HG02970 (cell line): Measurements from ENCODE around the gene TSSK6.
A peak's percentile ranks its signal among the peaks of the same experiment; 100 is the strongest.
"Not testable (repeated sequence)": the region's sequence is repeated elsewhere in the genome, so short reads cannot be mapped to it uniquely, and the experiment has no call there.

ENCODE experiments used
- ATAC-seq: cut with Tn5 transposase; IDR thresholded peaks from one replicate; pipeline ENCODE4 v1.9.1; 2021; ENCODE audit warnings: mild to moderate bottlenecking, moderate library complexity, moderate number of reproducible peaks; ENCODE audit not compliant: unreplicated experiment, low FRiP score

The TSSK6 gene

GRCh38 chr19:19490214-19490968 lies 25.0 kb downstream of the TSSK6 start:
- no peak for ATAC-seq

- ATAC-seq: no peak
Measured at GRCh38 chr19:19489804-19490204, 25.5 kb downstream of the TSSK6 start.

- peak; percentile 60 for ATAC-seq
Measured at GRCh38 chr19:19488875-19489690, 26.3 kb downstream of the TSSK6 start.

- no peak for ATAC-seq
Measured at GRCh38 chr19:19487950-19488874, 27.1 kb downstream of the TSSK6 start.

GRCh38 chr19:19487077-19487949 lies 28.0 kb downstream of the TSSK6 start:
- ATAC-seq: no peak

GRCh38 chr19:19486343-19487076 lies 28.8 kb downstream of the TSSK6 start:
- ATAC-seq: no peak

GRCh38 chr19:19485998-19486290 lies 29.4 kb downstream of the TSSK6 start:
- ATAC-seq: no peak

GRCh38 chr19:19485161-19485997 lies 30.0 kb downstream of the TSSK6 start:
- ATAC-seq: no peak

GRCh38 chr19:19482809-19483596 lies 32.3 kb downstream of the TSSK6 start:
- no peak for ATAC-seq

GRCh38 chr19:19480688-19481087 lies 34.7 kb downstream of the TSSK6 start:
- no peak for ATAC-seq

- no peak for ATAC-seq
Measured at GRCh38 chr19:19477705-19478383, 37.5 kb downstream of the TSSK6 start.

- no peak for ATAC-seq
Measured at GRCh38 chr19:19475849-19476828, 39.2 kb downstream of the TSSK6 start.

GRCh38 chr19:19475015-19475765 lies 40.2 kb downstream of the TSSK6 start:
- no peak for ATAC-seq

GRCh38 chr19:19472106-19472505 lies 43.2 kb downstream of the TSSK6 start:
- ATAC-seq: not testable (repeated sequence)

GRCh38 chr19:19471682-19472081 lies 43.7 kb downstream of the TSSK6 start:
- ATAC-seq: no peak
